ENCODE data around the gene IPO5.

Gene IPO5

GRCh38 chr13:98068521-98068920, 115.0 kb downstream of the IPO5 start:
- ChIA-PET POLR2A (no interaction called here), CTCF (no interaction called here)
- DNase-seq (ENCODE audit: extremely low spot score): no peak
- TF ChIP-seq, protein P1, sequence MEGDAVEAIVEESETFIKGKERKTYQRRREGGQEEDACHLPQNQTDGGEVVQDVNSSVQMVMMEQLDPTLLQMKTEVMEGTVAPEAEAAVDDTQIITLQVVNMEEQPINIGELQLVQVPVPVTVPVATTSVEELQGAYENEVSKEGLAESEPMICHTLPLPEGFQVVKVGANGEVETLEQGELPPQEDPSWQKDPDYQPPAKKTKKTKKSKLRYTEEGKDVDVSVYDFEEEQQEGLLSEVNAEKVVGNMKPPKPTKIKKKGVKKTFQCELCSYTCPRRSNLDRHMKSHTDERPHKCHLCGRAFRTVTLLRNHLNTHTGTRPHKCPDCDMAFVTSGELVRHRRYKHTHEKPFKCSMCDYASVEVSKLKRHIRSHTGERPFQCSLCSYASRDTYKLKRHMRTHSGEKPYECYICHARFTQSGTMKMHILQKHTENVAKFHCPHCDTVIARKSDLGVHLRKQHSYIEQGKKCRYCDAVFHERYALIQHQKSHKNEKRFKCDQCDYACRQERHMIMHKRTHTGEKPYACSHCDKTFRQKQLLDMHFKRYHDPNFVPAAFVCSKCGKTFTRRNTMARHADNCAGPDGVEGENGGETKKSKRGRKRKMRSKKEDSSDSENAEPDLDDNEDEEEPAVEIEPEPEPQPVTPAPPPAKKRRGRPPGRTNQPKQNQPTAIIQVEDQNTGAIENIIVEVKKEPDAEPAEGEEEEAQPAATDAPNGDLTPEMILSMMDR (IDR thresholded peaks at IDR 0.05; ENCODE audit: control extremely low read depth, extremely low read depth, low read depth, missing control alignments): no peak

DNA sequence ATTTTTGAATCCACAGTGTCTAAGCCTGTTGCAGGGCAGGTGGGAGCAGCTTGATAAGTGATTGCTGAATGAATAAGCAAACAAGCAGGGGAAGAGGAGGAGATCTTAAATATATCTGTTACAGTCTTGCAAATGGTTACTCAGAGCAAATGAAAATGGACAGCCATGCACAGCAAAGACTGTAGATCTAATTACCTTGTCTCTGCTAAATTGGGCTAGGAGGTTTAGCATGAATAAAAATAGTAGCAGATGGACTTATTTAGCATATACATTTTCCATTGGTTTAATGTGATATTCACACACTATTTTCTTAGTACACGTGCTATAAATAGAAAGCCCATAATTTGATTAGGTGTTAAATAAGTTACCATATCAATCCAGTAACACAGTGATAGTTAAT, 116.5 kb downstream of the IPO5 start:
- ChIA-PET CTCF (no interaction called here), POLR2A (no interaction called here)
- no peak for DNase-seq (ENCODE audit: extremely low spot score)
- TF ChIP-seq, protein P1 (IDR thresholded peaks at IDR 0.05; ENCODE audit: control extremely low read depth, extremely low read depth, low read depth, missing control alignments): no peak

GRCh38 chr13:98071316-98071715, 117.8 kb downstream of the IPO5 start:
- ChIA-PET POLR2A (no interaction called here), CTCF (no interaction called here)
- TF ChIP-seq, protein P1 (IDR thresholded peaks at IDR 0.05; ENCODE audit: control extremely low read depth, extremely low read depth, low read depth, missing control alignments): no peak
- no peak for DNase-seq (ENCODE audit: extremely low spot score)

DNA sequence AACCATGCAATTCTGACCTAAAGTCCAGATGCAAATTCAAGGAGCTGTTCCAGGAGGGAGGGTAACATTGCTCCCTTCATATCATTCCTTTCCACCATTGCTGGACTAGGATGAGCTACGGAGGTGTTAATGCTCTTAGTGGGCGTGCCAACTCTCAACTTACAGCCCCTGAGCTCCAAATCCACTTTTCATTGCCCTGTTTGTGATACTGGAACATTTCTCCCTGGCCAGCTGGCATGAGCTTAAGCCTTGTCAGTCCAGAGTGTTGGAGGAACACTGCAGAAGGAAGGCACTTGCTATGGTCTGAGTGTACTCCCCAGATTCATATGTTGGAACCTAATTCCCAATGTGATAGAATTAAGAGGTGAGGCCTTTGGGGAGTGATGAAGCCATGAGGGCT, 119.0 kb downstream of the IPO5 start:
- ChIA-PET CTCF (no interaction called here), POLR2A (no interaction called here)
- no peak for DNase-seq (ENCODE audit: extremely low spot score)
- TF ChIP-seq, protein P1 (IDR thresholded peaks at IDR 0.05; ENCODE audit: control extremely low read depth, extremely low read depth, low read depth, missing control alignments): no peak
